NCI-H2196 (cell line): ENCODE results near the gene ADGRA1.
"Not testable (repeated sequence)": the region's sequence is repeated elsewhere in the genome, so short reads cannot be mapped to it uniquely, and the experiment has no call there.

Source experiments
- DNase-seq: peaks from one replicate; lab custom pipeline; 2025; ENCODE audit not compliant: unreplicated experiment; lab: John Stamatoyannopoulos, UW

The ADGRA1 gene

GRCh38 chr10:133141144-133141957, 53.6 kb downstream of the ADGRA1 start:
- no peak for DNase-seq

GRCh38 chr10:133141958-133142340, 54.2 kb downstream of the ADGRA1 start:
- no peak for DNase-seq

- no peak for DNase-seq
These were observed 54.9 kb downstream of the ADGRA1 start for GRCh38 chr10:133142523-133143199.

- DNase-seq: no peak
These were observed 55.4 kb downstream of the ADGRA1 start for GRCh38 chr10:133143200-133143533.

- DNase-seq: no peak
These were observed 55.8 kb downstream of the ADGRA1 start for GRCh38 chr10:133143546-133143945.

GRCh38 chr10:133144771-133145170, 57.0 kb downstream of the ADGRA1 start:
- DNase-seq: no peak

- no peak for DNase-seq
These were observed 62.5 kb downstream of the ADGRA1 start for GRCh38 chr10:133150226-133150625.

- no peak for DNase-seq
These were observed 62.9 kb downstream of the ADGRA1 start for GRCh38 chr10:133150656-133151055.

- not testable (repeated sequence) for DNase-seq
These were observed 63.3 kb downstream of the ADGRA1 start for GRCh38 chr10:133151071-133151470.

- no peak for DNase-seq
These were observed 63.8 kb downstream of the ADGRA1 start for GRCh38 chr10:133151543-133151972.

- no peak for DNase-seq
These were observed 66.7 kb downstream of the ADGRA1 start for GRCh38 chr10:133154411-133154810.

- DNase-seq: no peak
These were observed 67.5 kb downstream of the ADGRA1 start for GRCh38 chr10:133154996-133155778.

GRCh38 chr10:133156674-133157579, 69.2 kb downstream of the ADGRA1 start:
- no peak for DNase-seq

GRCh38 chr10:133157662-133158436, 70.1 kb downstream of the ADGRA1 start:
- no peak for DNase-seq

GRCh38 chr10:133158437-133158755, 70.7 kb downstream of the ADGRA1 start:
- no peak for DNase-seq

- DNase-seq: peak; percentile 1
These were observed 71.3 kb downstream of the ADGRA1 start for GRCh38 chr10:133158756-133159610.

- no peak for DNase-seq
These were observed 71.9 kb downstream of the ADGRA1 start for GRCh38 chr10:133159611-133159949.

GRCh38 chr10:133159950-133160825, 72.5 kb downstream of the ADGRA1 start, which contains the start of gene KNDC1:
TSS of gene KNDC1 (plus strand) at chr10:133160219. CDS start at chr10:133160468, 249 bp downstream.
- DNase-seq: peak; percentile 27
